ENCODE results near the gene SHANK3.

DNA sequence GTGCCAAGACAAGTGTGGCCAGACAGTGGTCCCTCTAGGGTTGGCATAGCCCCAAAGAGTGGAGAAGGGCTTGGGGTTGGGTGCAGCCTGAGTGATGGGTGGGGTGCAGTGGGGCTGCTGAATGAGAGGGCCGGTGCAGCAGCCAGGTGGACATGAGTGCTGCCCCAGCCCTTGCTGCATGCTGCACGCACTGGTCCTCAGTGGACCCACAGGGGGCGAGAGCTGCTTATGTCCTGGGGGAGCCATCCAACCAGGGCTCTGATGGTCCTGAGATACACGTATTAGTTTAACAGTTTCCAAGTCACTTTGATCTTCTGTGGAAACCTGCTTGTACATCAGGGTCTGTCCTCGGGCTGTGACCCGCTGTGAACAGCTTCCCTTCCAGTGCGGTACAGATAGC lies 41.5 kb downstream of the SHANK3 start:
- TF ChIP-seq CTCF (IDR thresholded peaks at IDR 0.05; ENCODE audit: insufficient read depth, low read depth, low read length) = no peak
- no peak for TF ChIP-seq EZH2 (IDR thresholded peaks at IDR 0.05; ENCODE audit: insufficient read depth, low read length)
